Peyer's patch (tissue), 4 donors: ENCODE results near the gene BACH1.

Experiments
- CTCF ChIP-seq, 6 experiments: fragments of 450-650 bp in 4 of 6; fragments of 200-600 bp in 2 of 6; sonication (generic) in 1 of 6; IDR thresholded peaks; one replicate each; pipeline ENCODE4 v1.5.1; 2017 to 2019; ENCODE audit warnings: antibody characterized with exemption in 6 of 6, mild to moderate bottlenecking in 3 of 6, moderate library complexity in 1 of 6
- POLR2A ChIP-seq, 2 donors: fragments of 450-650 bp; IDR thresholded peaks; one replicate each; pipeline ENCODE4 v1.5.1; 2017; ENCODE audit warnings: antibody characterized with exemption in 2 of 2, mild to moderate bottlenecking in 2 of 2, moderate library complexity in 2 of 2

- TF ChIP-seq CTCF (IDR thresholded peaks at IDR 0.05) (no peak), POLR2A (IDR thresholded peaks at IDR 0.05) (no peak)
Observed at GRCh38 chr21:29359718-29360117, 61.0 kb downstream of the BACH1 start.
